Activated T-helper 9 cell treated with anti-CD3 and anti-CD28 coated beads, Interleukin-2, amount 50 U/mL, for 16 hours (primary cell): Measurements from ENCODE around the gene TFCP2.

Experiments
- DNase-seq: peaks from one replicate; pipeline ENCODE4 v3.0.0-alpha.2; 2020; ENCODE audit warnings: low read depth

Gene TFCP2

DNA sequence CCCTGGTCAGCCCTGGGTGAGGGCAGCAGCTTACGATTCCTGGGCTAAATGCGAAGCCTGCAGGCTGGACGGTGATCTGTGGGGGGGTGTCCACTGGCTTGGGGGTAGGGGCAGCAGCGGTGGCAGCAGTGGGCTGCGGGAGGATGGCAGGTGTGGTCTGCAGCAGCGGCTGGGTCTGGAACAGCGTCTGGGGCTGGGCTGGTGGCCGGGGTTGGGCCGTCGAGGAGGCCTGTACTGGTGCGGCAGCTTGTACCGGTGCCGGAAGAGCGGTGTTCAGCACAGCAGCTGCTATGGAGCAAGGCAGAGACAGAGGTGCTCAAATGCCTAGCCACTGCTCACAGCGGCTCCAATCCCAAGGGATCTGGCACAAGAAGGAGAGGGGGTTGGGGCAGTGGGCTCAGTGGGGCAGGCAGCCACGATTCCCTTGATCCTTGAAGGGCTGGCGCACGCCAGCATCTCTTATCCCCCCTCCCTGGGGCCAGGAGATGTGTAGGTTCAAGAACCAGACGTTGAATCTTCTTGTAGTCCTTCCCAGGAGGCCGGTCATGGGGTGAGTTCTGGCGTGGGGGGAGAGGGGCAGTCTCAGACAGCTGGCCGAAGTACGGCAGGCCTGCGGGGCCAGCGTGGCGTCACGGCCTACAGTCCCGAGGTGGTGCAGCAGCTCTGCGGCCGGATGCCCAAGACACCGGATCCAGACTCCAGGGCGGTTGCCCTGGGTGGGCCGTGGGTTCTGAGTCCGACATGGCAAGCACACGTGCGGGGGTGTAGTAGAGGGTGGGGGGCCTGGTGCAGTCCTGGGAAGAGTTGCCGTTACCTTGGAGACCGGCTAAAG is 25.0 kb upstream of the TFCP2 start:
- DNase-seq = no peak

DNA sequence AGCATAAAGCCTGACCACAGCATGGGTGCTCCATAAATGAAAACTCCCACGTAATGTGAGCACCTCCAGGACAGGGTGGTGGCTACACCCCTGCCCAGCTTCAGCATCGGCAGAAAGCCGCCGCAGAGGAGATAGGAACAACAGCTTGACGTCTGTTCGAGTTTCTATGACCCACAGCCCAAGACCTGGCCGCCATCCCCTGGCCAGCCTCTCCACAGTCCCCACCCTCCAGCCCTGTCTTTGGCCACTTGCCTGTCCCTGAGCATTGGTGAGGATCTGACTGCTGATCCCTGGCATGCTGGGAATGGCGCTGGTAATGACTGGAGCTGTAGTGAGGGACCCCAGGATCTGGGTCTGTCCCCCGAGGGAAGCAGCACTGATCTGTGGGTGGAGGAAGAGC is 23.6 kb upstream of the TFCP2 start:
- no peak for DNase-seq

DNA sequence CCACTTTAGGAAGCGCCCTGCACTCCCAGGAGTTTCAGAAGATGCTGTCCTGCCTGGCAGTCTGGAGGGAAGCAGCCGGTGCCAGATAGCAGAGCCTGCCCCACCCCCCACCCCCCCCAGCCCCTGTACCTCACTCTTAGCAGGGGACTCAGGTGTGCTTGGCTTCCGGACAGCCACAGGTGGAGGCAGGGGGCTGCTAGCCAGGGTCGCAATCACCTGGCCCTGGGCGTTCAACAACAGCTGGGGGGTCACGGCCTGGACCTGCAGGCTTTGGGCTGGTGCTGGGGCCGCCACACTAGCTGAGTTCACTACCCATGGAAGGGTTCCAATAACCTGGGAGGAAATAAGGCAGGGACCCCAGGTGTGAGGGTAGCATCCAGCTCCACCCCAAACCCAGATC is 22.9 kb upstream of the TFCP2 start:
- DNase-seq = no peak

DNA sequence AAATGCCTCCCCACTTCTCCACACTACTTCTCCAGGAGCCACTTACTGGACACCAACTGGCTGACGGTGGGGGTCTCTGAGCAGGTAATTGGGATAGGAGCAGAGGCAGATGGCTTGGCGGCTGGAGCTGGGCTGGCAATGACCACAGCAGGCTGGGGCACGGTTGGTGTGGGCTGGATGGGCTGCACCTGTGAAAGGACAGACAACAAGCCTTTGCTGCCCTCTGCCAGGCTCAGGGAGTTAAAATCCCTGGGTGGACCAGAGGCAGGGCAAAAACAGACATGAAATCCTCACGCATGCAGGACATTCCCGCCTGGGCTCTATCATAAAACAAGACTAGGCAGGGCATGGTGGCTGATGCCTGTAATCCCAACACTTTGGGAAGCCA is 19.3 kb upstream of the TFCP2 start:
- DNase-seq = no peak

DNA sequence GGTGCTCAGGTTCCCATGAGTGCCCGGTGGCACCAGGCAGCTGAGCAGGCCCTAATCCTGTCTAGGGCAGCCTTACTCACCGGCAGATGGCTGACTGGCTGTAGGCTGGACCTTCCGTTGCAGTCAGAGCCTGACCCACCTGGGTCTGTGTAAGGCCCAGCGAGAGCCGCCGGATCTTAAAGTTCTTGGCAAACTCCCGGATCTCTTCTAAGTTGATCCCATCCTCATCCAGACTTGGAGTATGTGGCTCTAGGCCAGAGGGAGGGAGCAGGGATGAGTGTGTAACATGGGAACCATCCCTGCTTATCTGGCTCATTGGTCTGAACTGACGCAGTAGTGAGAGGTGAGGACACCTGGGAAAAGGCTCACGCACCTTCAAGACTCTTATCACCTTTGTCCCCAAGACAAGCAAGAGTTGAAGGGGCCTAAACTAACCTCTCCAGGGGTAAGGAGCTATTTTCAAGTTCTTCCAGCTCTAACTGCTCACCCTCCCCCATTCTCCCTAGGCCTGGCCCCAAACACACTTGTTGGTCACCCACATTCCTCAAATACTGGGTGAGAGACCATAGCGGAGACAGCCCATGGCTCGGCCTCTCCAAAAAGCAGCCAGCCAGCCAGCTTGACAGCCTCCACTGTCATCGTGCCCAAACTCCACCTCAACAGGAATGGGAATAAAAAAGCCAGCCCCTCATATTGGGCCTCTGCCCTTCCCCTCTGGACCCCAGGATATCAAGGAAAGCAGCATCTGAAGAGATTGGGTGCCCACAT is 18.8 kb upstream of the TFCP2 start:
- no peak for DNase-seq

DNA sequence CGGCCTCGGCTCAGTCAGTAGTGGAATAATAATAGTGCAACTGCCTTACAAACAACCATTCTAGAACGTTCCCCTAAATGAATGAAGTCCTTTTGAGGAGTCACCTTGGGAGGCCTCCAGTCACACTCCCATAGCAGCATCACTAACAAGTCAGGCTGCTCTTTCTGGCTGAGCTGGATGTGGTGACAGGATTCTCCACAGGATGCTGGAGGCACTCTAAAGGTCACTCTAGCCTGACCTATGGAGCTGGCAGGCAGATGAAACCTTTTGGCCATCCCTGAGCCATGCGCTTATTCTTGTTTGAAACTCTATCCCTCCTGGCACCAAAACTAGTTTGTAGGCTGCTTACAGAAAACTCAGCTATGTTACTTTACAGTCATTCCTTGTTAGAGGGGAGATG is 17.9 kb upstream of the TFCP2 start:
- DNase-seq = no peak

DNA sequence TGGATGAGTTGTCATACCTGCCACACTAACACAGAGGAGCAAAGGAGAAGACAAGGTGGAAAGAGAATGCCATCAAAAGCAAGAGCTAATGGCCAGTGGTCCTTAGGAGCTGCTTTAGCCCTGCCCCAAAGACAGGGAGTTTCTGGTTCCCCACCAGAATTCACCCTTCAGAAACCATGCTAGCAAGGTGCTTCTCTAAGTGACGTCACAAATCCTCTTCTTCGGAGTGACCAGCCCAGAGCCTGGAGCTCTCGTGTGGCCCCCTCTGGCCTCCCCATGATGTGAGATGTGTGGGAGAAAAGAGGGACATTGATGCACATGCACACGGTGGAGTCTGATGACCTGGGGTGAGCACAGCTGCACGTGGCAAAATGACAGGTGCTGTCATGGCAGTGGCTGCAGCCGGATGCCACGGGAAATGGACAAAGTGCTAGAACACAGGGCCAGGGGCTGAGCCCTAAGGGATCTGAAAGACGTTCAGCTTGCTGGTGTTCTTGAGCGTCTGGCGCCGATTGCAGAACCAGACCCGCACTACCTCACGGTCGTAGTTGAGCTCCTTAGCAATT is 16.9 kb upstream of the TFCP2 start:
- DNase-seq = no peak

DNA sequence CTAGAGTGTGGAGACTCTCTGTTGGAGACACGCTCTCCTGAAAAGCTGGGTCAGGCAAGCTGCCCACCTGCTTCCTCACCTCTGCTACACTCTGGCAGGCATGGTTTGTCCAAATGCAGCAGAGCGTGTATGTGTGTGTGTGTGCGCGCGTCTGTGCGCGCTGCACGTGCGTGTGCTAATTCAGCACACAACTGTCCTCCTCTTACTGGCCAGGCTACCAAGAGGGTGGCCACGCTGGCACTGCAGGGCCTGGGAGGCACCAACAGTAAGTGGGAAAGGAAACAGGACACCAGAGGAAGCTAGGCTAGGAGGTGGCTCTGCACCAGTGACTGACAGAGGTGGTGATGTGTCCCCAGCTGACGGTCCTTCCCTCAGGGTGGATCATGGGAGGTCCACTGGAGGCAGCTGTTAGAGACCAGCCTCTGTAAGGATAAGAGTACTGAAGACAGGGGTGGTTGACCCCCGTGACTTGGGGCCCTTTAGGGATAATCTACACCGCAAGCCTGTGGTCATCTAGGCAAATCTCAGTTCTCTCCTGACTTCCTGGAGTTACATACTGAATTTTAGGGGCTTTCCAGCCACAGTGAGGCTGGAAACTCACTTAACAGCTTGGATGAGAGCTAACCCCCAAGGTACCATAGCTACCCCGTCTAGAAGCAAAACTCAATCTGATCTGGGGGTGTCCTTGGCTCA is 15.6 kb upstream of the TFCP2 start:
- DNase-seq = no peak

DNA sequence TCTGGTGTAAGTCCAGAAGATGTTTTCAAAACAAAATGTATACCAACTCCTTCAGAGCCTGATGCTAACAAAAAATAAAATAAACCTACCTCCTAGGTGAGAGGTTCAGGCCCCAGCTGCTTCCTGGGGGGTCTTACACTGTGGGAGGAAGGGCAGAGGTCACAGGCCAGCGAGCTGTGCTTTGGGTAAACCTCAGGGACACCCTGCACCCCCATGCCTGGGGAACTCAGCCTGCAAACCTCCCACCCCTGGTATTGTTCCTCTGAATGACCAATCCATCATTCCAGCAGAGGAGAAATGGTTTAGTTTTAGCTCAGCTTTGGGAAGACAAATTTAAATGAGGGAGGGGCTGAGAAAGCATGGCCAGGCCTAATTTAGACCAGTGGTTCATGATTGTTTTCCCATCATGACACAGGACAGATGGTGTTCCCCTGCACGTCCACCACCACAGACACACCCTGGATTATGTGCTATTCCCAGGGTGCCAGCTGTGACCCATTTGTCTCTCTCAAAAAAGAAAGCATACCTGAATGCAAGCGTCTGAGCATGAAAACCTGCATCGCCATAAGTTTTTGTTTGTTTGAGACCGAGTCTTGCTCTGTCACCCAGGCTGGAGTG is 14.5 kb upstream of the TFCP2 start:
- DNase-seq = no peak

DNA sequence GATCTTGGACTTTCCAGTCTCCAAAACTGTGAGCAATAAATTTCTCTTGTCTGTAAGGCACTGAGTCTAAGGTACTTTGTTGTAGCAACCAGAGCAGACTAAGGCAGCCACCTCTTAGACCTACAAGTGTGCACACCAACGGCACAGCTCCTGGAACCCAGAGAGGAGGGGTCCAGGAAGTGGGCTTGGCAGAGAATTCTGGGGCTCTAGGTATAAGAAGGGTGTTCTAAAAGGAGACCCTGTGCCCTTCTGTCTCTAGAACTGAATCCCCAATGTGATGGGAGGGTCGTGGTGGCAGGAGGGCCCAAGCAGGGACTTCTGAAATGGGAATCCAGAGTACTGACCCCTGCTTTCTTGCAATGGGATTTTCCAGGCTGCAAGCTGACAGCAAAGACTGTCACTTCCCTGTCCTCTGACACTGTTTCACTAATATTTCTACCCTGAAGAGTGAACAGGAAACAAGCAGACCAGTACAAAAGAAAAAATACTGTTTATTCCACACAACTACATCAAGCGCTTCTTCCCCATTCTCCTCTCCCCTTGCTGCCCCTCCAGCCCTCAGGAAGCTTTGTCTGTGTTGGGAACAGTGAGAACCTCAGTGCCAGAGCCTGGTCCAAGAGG is 13.6 kb upstream of the TFCP2 start:
- no peak for DNase-seq

DNA sequence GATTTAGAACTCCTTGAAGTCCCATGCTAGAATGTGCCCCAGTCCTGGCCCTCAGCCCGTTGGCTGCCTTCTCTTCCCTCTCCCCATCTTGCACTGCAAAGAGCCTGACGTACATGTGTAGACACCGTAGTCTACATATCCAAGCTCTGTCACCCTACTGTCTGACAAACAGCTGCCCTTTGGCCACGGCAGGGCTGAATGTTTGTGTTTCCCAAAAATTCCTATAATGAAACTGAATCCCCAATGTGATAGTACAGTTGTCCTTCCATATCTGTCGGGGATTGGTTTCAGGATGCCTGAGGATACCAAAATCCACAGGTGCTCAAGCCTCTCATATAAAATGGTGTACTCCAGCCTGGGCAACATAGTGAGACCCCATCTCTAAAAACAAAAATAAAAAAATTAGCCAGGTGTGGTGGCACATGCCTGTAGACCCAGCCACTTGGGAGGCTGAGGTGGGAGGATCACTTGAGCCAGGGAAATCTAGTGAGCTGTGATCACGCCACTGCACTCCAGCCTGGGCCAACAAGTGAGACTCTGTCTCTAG is 12.3 kb upstream of the TFCP2 start:
- DNase-seq = no peak

DNA sequence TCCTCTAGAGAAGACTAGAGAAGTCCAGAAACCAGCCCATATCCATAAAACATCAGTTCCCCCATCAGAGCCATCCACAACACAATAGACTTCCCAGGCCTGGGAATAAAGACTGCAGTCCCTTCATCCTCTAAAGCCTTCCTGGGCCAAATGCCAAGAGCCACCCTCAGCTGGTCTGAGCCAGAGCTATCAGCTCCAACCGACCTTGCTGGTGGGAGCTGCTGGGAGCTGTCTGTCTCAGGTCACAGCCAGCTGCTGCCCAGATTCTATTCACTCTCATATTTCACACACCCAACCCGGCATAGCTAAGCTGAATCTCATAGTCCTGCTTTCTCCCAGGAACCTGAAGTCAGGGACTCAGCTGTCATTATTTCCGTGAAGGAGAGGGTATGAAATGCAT is 10.9 kb upstream of the TFCP2 start:
- no peak for DNase-seq

DNA sequence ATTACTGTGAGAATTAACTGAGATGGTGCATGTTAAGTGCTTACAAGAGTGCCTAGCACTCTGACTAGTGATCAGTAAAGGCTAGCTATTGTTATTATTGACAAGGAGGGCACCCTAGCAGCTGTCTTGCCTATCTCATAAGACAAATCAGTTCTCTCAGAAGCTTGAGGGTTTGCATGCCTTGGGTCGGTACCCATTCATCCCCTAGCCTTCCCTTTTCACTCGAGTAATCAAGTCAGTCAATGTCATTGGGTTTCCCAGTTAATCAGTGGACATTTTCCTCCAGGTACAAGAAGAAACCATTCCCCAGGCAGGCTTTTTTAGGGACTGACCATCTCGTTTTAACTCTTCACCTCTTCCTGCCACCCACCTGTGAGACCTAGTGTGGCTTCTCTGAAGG is 10.4 kb upstream of the TFCP2 start:
- DNase-seq = no peak

DNA sequence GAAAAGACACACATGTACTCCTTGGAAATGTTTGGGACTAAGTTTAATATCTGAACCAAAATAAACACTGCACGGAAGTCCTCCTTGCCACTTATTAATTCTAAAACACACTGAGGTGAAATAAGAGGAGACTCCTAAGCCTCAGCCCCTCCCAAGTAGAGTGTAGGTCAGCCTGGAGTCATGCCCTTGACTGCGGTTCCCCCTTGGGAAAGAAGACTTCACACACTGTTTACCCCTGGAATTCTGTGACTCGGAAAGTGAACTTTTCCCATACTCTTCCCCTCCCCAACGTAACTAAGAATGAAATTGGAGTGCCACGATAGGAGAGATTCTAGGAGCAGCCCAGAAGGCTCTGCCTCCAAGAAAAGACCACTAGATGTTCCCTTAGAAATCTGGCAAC is 8.6 kb upstream of the TFCP2 start:
- DNase-seq = no peak

DNA sequence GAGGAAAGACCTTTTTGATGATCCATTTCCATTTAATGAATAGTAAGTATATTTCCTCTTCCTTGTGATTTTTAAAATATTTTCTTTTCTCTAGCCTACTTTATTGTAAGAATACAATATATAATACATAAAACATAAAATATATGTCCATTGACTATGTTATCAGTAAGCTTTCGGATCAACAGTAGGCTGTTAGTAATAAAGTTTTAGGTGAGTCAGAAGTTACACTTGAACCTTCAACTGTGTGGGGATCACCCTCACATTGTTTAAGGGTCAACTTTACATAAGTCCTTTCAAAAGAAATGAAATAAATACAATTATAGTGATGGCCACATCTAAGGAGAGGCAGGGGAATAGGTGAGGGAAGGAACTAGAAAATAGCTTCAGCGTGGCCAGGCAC is 5.0 kb upstream of the TFCP2 start:
- no peak for DNase-seq

DNA sequence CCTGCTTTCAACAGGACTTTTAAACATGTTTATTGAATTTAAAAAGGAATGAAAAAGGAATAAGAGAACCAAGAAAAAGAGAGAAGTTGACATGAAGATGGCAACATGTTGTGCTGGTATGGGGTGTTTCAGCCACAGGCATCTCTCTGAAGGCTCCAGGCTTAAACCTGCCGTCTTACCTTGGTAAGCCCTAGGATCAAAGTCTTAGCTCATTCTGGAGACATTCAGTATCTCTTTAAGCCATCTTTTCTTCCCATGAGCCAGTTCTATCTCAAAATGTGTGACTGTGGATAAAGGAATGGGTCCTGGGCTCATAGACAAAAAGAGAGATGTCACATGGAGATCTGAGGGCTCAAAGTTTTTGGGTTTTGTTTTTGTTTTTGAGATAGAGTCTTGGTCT is 1.6 kb upstream of the TFCP2 start:
- no peak for DNase-seq

DNA sequence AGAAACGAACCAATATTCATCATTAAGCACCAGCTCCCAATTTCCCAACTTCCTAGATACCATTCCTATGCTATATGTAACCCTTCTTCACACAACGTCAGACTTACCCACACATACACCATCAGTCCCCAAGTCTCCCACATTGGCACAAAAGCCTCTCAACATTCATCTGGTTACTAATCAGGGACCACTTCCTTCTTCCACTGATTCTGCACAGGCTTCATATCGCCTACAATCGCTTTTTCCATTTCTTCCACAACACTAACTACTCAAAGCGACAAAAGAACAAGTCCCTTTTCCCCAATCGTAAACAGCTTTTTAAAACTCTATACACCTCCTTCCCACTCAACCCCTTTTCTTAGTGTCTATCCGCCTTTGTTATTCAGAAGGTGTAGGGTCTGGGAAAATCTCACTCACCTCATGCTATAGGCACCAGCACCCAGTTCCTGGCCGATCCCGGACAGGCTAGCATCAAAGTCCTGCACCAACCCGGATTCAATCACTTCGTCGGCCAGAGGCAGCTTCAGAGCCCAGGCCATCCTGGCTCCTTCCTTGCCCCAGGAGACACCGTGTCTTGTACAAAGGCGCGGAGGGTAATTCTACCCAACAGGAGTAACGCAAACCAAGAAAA is 936 bp downstream of the TFCP2 start:
- no peak for DNase-seq

DNA sequence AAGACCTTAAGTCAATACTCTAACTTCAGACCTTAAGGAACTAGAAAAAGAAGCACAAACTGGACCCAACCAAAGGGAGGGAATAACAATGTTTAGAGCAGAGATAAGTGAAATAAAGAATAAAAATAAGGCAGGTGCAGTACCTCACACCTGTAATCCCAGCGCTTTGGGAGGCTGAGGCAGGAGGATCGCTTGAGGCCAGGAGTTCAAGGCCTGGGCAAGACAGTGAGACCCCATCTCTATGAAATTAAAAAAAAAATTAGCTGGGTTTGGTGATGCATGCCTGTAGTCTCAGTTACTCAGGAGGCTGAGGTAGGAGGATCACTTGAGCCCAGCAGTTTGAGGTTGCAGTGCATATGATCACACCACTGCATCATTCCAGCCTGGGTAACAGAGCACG is 9.1 kb downstream of the TFCP2 start:
- no peak for DNase-seq

DNA sequence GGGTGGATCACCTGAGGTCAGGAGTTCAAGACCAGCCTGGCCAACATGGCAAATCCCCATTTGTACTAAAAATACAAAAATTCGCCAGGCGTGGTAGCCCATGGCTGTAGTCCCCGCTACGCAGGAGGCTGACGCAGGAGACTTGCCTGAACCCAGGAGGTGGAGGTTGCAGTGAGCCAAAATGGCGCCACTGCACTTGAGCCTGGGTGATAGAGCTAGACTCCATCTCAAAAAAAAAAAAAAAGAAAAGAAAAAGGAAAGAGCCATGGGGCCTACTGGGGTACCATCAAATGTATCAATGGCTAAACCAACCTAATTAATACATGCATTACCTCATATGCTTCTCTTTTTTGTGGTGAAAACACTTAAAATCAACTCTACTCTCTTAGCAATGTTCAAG is 10.7 kb downstream of the TFCP2 start:
- DNase-seq = no peak

DNA sequence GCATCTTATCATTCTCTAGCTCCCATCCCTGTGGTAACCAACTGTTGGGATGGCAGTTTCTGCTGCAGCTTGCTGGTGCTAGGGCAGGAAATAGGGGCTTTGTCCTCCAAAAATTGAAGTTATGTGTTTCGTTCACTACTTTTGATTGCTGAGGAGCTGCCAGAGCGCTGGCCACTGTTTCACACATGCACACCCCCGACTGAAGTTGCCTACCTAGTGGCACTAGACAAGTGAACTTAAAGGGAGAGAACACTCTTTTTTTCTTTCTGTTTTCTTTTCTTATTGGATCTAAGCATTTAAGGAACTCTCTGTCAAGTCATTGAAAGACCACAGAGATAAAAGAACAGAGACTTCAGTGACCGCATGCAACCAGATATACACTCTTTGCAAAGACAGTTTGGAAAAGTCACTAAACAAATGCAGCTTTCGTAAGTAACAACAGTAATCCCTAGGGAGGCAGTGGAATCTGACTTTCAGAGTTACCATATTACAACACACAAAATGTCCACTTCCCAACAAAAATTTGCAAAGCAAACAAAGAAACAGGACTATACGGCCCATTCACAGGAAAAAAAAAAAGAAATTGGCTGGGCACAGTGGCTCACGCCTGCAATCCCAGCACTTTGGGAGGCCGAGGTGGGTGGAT is 12.0 kb downstream of the TFCP2 start:
- DNase-seq = no peak
